GM12873 (cell line): ENCODE results near the gene RPN1.

Experiments used
- TF ChIP-seq, protein P1 (sequence below): IDR thresholded peaks from 2 replicates; pipeline ENCODE4 v1.5.1; 2012; ENCODE audit warnings: low read depth, mild to moderate bottlenecking, moderate library complexity, low read length, control low read depth; ENCODE audit not compliant: insufficient read depth; ENCODE audit errors: missing control alignments

The RPN1 gene

DNA sequence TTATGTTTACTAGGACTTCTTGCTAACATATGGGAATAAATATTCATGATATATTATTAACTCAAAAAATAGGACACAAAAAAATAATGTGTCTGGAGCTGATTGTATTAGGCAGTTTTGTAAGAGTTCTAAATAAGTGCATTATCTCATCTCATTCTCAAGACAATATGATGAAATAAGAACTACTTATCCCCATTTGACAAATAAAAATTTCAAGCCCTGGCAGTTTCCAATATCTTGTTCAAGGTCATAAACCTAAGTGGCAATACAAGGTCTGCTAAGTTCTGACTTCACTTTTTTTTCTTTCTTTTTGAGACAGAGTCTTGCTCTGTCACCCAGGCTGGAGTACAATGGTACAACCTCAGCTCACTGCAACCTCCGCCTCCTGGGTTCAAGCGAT, 18.3 kb downstream of the RPN1 start:
- TF ChIP-seq, protein P1, sequence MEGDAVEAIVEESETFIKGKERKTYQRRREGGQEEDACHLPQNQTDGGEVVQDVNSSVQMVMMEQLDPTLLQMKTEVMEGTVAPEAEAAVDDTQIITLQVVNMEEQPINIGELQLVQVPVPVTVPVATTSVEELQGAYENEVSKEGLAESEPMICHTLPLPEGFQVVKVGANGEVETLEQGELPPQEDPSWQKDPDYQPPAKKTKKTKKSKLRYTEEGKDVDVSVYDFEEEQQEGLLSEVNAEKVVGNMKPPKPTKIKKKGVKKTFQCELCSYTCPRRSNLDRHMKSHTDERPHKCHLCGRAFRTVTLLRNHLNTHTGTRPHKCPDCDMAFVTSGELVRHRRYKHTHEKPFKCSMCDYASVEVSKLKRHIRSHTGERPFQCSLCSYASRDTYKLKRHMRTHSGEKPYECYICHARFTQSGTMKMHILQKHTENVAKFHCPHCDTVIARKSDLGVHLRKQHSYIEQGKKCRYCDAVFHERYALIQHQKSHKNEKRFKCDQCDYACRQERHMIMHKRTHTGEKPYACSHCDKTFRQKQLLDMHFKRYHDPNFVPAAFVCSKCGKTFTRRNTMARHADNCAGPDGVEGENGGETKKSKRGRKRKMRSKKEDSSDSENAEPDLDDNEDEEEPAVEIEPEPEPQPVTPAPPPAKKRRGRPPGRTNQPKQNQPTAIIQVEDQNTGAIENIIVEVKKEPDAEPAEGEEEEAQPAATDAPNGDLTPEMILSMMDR, result no peak

DNA sequence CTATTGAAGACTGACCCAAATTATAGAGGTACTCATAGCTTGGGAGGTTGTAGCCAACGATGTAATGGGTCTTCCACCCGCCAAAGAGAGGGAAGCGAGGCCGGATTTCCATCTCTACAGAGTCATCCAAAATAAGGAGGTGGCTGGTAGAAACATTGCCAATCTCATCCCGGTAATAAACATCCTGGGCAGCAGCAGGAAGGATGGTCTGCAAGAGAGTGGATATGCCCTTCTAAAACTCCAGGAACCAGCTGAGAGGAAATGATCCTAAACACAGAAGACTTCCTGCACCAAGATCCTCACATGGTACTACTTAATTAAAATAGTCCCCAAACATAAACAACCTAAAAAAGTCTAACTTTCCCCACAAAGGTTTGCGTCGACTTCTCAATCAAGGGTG, 20.7 kb downstream of the RPN1 start:
- TF ChIP-seq, protein P1, result no peak

DNA sequence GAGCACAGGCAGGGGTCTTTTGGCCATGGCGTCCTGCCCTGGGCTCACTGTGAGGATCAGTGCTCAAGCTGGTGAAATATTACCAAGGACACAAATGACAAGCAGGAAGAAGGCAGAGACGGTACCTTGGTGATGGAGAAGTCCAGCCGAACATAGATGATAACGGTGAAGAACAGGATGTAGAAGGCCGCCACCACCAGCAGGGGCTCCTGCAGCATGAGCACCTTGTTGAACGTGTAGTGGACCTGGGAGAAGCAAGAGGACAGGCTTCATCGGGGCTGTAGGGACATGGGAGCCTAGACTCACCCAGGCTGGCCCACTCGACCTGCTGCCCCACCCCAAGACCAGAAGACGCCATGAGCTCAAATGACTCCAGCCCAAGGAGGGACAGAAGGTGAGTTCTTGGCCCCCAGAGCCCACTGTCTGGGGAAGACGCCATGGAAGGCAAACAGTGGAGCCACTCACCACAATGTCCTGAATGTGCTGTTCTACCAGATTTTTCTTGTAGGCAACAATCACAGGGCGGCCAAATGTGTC, 25.1 kb downstream of the RPN1 start:
- TF ChIP-seq, protein P1, result no peak

DNA sequence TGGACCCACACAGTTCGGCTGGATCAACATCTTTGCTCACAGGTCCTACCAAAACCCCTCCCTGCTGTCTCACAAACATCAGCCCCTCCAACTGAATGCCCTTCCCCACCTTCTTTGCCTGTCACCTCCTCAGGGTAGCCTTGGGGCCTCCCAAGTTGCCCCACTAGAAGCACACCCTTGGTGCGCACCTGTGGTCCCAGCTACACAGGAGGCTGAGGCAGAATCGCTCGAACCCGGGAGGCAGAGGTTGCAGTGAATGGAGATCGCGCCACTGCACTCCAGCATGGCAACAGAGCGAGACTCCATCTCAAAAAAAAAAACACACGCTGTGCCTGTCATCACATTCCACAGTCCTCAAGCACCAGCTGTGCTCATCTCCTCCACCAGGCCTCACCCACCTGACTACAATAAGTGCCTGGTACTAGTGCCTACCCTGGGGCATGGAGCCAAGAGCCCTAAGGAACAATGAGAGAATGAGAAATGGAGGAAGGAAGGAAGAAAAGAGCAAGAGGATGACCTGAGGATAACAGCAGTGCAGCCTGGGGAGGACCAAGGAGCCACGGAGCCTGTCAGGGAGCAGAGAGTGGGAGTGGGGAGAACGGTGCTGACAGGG, 26.0 kb downstream of the RPN1 start:
- TF ChIP-seq, protein P1, result no peak

DNA sequence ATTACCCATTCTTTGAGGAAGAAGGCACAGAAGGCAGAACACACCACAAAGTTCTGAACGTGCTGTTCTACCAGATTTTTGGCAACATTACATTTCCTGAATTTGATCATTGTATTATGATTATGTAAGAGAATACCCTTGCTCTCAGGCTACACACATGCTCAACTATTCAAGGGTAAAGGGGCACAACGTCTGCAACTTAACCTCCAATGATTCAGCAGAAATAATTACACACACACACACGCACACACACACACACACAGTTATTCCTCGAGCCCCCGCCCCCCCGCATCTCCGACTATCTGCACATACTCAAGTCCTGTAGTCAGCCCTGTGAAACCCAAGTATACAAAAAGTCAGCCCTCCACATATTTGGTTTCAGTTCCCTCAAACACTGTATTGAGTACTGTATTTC, 26.8 kb downstream of the RPN1 start:
- TF ChIP-seq, protein P1, result no peak

DNA sequence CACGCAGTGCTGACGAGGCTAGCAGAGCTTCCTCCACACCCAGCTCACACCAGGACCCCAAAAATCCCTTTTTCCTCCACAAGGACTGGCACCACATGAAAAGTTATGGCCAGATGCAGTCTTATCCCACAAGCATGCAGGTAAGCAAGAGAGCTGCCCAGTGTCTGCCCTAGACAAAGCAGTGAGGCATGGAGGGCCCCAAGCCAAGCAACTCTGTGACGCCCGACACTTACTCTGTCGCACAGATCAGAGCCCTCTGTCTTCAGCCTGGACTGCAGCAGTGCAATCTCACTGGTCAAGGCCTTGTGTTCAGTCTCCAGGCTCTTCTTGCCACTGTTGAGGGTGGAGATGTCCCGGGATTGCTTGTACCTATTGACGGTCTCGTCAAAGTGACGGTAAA, 28.7 kb downstream of the RPN1 start:
- TF ChIP-seq, protein P1, result peak; percentile 0

DNA sequence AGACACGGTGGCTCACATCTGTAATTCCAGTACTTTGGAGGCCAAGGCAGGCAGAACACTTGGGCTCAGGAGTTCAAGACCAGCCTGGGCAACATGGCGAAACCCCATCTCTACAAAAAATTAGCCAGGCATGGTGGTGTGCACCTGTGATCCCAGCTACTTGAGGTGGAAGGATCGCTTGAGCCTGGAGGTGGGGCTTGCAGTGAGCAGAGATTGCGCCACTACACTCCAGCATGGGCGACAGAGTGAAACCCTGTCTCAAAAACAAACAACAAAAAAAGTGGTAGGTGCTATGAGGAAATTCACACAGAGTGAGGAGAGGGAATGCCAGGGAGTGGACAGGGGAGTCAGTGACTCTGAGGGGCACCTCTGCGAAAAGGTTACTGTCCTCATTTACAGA, 29.4 kb downstream of the RPN1 start:
- TF ChIP-seq, protein P1, result no peak

DNA sequence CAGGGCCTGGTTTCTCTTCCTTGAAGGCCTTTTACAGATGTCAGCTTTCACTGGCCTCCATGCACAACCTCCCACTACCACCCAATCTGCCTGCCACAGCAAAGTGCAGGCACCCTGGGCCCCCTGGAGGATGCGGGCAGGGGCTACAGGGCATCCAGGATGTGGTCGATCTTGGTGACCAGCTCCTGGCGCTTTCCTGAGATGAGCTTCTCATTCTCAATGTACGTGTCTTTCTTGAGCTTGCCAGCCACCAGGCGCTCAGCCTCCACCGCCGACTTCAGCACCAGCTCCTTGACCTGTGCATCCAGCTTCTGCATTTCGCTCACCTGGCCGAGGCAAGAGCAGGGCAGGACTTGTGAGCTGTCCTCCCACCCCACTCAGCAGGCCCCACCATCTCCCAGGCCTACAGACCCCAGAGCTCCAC, 30.3 kb downstream of the RPN1 start:
- TF ChIP-seq, protein P1, result peak; percentile 16
